ENCODE results near the gene MICOS13.
A peak's percentile ranks its signal among the peaks of the same experiment; 100 is the strongest.

Gene MICOS13

DNA sequence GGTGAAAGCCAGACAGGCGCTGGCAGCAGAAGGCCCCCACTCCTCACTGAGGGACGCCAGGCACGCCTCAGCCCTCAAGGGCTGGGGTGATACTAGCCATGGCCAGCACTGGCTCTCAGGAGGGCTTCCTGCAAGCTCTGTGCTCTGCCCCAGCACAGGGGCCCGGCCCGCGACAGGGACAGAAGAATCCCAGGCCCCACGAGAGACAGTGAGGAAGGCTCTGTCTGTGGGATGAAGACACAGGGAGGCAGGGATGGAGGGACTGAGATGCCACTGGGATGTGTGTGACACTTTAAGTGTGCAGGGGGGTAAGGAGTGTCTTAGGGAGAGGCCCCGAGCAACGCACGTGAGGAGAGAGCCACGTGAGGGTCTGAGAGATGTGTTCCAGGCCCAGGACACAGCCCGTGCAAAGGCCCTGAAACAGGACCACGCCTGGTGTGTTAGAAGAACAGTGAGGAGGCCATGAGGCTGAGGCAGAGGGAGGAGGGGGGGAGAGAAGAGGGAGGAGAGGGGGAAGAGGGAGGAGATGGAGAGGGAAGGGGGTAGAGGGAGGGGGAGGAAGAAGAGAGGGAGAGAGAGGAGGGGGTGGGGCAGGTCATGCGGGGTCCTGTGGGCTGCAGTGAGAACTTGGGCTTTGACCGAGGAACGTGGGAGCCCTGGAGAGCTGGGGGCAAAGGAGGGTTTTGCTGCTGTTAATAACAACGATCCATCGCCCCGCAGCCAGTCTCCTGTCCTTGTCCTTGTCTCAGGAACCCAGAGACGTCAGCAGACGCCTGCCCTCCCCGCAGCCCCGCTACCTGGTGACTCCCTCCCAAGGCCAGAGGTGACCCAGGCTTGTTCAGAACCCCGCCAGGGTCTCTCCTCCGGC is 16.9 kb upstream of the MICOS13 start (continued):
- TF ChIP-seq, protein P1, sequence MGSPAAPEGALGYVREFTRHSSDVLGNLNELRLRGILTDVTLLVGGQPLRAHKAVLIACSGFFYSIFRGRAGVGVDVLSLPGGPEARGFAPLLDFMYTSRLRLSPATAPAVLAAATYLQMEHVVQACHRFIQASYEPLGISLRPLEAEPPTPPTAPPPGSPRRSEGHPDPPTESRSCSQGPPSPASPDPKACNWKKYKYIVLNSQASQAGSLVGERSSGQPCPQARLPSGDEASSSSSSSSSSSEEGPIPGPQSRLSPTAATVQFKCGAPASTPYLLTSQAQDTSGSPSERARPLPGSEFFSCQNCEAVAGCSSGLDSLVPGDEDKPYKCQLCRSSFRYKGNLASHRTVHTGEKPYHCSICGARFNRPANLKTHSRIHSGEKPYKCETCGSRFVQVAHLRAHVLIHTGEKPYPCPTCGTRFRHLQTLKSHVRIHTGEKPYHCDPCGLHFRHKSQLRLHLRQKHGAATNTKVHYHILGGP (tag by site-specific recombination; IDR thresholded peaks at IDR 0.05), result no peak
- TF ChIP-seq, protein P2, sequence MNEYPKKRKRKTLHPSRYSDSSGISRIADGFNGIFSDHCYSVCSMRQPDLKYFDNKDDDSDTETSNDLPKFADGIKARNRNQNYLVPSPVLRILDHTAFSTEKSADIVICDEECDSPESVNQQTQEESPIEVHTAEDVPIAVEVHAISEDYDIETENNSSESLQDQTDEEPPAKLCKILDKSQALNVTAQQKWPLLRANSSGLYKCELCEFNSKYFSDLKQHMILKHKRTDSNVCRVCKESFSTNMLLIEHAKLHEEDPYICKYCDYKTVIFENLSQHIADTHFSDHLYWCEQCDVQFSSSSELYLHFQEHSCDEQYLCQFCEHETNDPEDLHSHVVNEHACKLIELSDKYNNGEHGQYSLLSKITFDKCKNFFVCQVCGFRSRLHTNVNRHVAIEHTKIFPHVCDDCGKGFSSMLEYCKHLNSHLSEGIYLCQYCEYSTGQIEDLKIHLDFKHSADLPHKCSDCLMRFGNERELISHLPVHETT (tag by site-specific recombination; IDR thresholded peaks at IDR 0.05), result peak; percentile 46
- TF ChIP-seq ZNF133 (tag by site-specific recombination; IDR thresholded peaks at IDR 0.05) (no peak), ZNF2 (tag by site-specific recombination; IDR thresholded peaks at IDR 0.05) (peak; percentile 51; the same call in 1 of the 2 replicates), PRDM1 (tag by site-specific recombination; IDR thresholded peaks at IDR 0.05) (no peak), ZNF843 (tag by site-specific recombination; IDR thresholded peaks at IDR 0.05) (peak; percentile 59; the same call in 1 of the 2 replicates), SETDB1 (IDR thresholded peaks at IDR 0.05; ENCODE audit: insufficient read length, low read length) (no peak), EGR2 (tag by site-specific recombination; IDR thresholded peaks at IDR 0.05; ENCODE audit: low read depth) (peak; percentile 82), KLF8 (tag by site-specific recombination; IDR thresholded peaks at IDR 0.05) (peak; percentile 86), ZNF324 (tag by site-specific recombination; IDR thresholded peaks at IDR 0.05) (0 out of 2 replicates have a peak, but pooled peaks have one; percentile 31), TCF7L2 (IDR thresholded peaks at IDR 0.05; ENCODE audit: borderline replicate concordance, low read depth, low read length) (no peak), ZNF221 (tag by site-specific recombination; IDR thresholded peaks at IDR 0.05; ENCODE audit: borderline replicate concordance) (no peak), YY2 (tag by site-specific recombination; IDR thresholded peaks at IDR 0.05) (no peak), ZNF521 (tag by site-specific recombination; IDR thresholded peaks at IDR 0.05) (no peak), ZNF529 (tag by site-specific recombination; IDR thresholded peaks at IDR 0.05; ENCODE audit: insufficient replicate concordance) (no peak), ZNF24 (tag by site-specific recombination; IDR thresholded peaks at IDR 0.05) (peak; percentile 62; the same call in 1 of the 2 replicates), GFI1B (tag by site-specific recombination; IDR thresholded peaks at IDR 0.05) (no peak), ZNF223 (tag by site-specific recombination; IDR thresholded peaks at IDR 0.05) (peak; percentile 97), ZNF510 (tag by site-specific recombination; IDR thresholded peaks at IDR 0.05; ENCODE audit: insufficient replicate concordance) (no peak), ZNF558 (tag by site-specific recombination; IDR thresholded peaks at IDR 0.05) (no peak), HOXD13 (CRISPR knock-in tag; IDR thresholded peaks at IDR 0.05; ENCODE audit: borderline replicate concordance) (no peak)
- TF ChIP-seq, protein P3, sequence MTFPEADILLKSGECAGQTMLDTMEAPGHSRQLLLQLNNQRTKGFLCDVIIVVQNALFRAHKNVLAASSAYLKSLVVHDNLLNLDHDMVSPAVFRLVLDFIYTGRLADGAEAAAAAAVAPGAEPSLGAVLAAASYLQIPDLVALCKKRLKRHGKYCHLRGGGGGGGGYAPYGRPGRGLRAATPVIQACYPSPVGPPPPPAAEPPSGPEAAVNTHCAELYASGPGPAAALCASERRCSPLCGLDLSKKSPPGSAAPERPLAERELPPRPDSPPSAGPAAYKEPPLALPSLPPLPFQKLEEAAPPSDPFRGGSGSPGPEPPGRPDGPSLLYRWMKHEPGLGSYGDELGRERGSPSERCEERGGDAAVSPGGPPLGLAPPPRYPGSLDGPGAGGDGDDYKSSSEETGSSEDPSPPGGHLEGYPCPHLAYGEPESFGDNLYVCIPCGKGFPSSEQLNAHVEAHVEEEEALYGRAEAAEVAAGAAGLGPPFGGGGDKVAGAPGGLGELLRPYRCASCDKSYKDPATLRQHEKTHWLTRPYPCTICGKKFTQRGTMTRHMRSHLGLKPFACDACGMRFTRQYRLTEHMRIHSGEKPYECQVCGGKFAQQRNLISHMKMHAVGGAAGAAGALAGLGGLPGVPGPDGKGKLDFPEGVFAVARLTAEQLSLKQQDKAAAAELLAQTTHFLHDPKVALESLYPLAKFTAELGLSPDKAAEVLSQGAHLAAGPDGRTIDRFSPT (tag by site-specific recombination; IDR thresholded peaks at IDR 0.05), result 0 out of 2 replicates have a peak, but pooled peaks have one; percentile 68
- TF ChIP-seq, protein P4, sequence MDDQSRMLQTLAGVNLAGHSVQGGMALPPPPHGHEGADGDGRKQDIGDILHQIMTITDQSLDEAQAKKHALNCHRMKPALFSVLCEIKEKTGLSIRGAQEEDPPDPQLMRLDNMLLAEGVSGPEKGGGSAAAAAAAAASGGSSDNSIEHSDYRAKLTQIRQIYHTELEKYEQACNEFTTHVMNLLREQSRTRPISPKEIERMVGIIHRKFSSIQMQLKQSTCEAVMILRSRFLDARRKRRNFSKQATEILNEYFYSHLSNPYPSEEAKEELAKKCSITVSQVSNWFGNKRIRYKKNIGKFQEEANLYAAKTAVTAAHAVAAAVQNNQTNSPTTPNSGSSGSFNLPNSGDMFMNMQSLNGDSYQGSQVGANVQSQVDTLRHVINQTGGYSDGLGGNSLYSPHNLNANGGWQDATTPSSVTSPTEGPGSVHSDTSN (CRISPR knock-in tag; IDR thresholded peaks at IDR 0.05), result no peak
- TF ChIP-seq, protein P5, sequence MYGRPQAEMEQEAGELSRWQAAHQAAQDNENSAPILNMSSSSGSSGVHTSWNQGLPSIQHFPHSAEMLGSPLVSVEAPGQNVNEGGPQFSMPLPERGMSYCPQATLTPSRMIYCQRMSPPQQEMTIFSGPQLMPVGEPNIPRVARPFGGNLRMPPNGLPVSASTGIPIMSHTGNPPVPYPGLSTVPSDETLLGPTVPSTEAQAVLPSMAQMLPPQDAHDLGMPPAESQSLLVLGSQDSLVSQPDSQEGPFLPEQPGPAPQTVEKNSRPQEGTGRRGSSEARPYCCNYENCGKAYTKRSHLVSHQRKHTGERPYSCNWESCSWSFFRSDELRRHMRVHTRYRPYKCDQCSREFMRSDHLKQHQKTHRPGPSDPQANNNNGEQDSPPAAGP (tag by site-specific recombination; IDR thresholded peaks at IDR 0.05), result peak; percentile 91
- TF ChIP-seq, protein P6, sequence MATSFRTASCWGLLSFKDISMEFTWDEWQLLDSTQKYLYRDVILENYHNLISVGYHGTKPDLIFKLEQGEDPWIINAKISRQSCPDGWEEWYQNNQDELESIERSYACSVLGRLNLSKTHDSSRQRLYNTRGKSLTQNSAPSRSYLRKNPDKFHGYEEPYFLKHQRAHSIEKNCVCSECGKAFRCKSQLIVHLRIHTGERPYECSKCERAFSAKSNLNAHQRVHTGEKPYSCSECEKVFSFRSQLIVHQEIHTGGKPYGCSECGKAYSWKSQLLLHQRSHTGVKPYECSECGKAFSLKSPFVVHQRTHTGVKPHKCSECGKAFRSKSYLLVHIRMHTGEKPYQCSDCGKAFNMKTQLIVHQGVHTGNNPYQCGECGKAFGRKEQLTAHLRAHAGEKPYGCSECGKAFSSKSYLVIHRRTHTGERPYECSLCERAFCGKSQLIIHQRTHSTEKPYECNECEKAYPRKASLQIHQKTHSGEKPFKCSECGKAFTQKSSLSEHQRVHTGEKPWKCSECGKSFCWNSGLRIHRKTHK (tag by site-specific recombination; IDR thresholded peaks at IDR 0.05), result no peak
- TF ChIP-seq, protein P7, sequence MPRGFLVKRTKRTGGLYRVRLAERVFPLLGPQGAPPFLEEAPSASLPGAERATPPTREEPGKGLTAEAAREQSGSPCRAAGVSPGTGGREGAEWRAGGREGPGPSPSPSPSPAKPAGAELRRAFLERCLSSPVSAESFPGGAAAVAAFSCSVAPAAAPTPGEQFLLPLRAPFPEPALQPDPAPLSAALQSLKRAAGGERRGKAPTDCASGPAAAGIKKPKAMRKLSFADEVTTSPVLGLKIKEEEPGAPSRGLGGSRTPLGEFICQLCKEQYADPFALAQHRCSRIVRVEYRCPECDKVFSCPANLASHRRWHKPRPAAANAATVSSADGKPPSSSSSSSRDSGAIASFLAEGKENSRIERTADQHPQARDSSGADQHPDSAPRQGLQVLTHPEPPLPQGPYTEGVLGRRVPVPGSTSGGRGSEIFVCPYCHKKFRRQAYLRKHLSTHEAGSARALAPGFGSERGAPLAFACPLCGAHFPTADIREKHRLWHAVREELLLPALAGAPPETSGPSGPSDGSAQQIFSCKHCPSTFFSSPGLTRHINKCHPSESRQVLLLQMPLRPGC (tag by site-specific recombination; IDR thresholded peaks at IDR 0.05), result peak; percentile 70; the same call in 1 of the 2 replicates
- TF ChIP-seq, protein P8, sequence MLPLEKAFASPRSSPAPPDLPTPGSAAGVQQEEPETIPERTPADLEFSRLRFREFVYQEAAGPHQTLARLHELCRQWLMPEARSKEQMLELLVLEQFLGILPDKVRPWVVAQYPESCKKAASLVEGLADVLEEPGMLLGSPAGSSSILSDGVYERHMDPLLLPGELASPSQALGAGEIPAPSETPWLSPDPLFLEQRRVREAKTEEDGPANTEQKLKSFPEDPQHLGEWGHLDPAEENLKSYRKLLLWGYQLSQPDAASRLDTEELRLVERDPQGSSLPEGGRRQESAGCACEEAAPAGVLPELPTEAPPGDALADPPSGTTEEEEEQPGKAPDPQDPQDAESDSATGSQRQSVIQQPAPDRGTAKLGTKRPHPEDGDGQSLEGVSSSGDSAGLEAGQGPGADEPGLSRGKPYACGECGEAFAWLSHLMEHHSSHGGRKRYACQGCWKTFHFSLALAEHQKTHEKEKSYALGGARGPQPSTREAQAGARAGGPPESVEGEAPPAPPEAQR (tag by site-specific recombination; IDR thresholded peaks at IDR 0.05), result no peak

Data from HEK293 (cell line).